ENCODE data around the gene NAPEPLD. TPM values are rescaled to one million over a fixed set of nuclear protein-coding genes. Genes with fewer than 3 reads are reported as not detected.
"Not testable (repeated sequence)": the region's sequence is repeated elsewhere in the genome, so short reads cannot be mapped to it uniquely, and the experiment has no call there.

The NAPEPLD gene
- total RNA-seq, 4 donors from 2014 or later: 1.5 to 8.4 (median 4.7) TPM

DNA sequence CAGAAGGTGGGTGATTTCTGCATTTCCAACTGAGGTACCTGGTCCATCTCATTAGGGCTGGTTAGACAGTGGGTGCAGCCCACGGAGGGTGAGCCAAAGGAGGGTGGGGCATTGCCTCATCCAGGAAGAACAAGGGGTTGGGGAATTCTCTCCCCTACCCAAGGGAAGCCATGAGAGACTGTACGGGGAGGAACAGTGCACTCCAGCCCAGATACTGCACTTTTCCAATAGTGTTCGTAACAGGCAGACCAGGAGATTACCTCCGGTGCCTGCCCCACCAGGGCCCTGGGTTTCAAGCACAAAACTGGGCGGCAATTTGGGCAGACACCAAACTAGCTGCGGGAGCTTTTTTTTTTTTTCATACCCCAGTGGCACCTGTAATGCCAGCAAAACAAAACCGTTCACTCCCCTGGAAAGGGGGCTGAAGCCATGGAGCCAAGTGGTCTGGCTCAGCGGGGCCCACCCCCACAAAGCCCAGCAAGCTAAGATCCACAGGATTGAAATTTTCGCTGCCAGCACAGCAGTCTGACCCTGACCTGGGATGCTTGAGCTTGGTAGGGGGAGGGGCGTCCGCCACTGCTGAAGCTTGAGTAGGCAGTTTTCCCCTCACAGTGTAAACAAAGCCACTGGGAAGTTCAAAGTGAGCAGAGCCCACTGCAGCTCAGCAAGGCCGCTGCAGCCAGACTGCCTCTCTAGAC is 42.7 kb downstream of the NAPEPLD start:
- DNase-seq: no peak
- TF ChIP-seq CTCF (IDR thresholded peaks at IDR 0.05) (no peak), POLR2A (IDR thresholded peaks at IDR 0.05) (no peak)
- H3K27ac ChIP-seq: no peak overlapping the region
- no peaks in the 10 kb centered on the region for H3K27me3 ChIP-seq
- H3K36me3 ChIP-seq: peaks cover 0 to 25% (median 0%) of the 10 kb centered on the region in 3 donors
- H3K9me3 ChIP-seq: no peaks in the 10 kb centered on the region
- peaks cover 0 to 7% (median 0%) of the 10 kb centered on the region in 3 donors for H3K4me1 ChIP-seq
- H3K4me3 ChIP-seq: no peak overlapping the region
- intact Hi-C loops (cut with DNase I): no loop called here
- WGBS, 2 donors: 59 to 79% methylated on average over 5 to 11 of the region's 12 CpGs

DNA sequence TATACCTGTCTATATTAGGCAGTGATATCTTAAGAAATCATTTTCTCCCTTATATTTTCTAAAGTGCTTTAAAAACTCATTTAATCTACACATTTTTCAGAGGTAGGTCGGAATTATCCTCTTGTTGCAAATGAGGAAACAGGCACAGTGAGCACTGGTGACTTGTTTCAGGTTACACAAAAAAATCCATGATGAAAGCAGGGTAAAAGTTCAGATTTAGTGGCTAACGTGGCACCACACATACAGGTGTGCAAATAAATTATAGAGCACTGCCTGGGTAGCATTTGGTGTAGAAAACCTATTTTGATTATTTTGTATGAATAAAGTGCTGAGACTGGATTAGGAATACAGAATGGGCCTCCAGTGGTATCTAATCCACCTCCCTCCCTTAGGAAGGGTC is 47.4 kb downstream of the NAPEPLD start:
- Histone ChIP-seq H3K27me3 (no peaks in the 10 kb centered on the region), H3K27ac (no peak overlapping the region), H3K9me3 (no peaks in the 10 kb centered on the region), H3K36me3 (peaks cover 0 to 60% (median 0%) of the 10 kb centered on the region in 3 donors), H3K4me3 (no peak overlapping the region), H3K4me1 (peaks cover 0 to 4% (median 0%) of the 10 kb centered on the region in 3 donors)
- intact Hi-C loops (cut with DNase I): no loop called here
- 42 to 45% methylated on average over 2 of the region's 2 CpGs for WGBS, 2 donors
- TF ChIP-seq POLR2A (IDR thresholded peaks at IDR 0.05) (no peak), CTCF (IDR thresholded peaks at IDR 0.05) (no peak)
- no peak for DNase-seq

DNA sequence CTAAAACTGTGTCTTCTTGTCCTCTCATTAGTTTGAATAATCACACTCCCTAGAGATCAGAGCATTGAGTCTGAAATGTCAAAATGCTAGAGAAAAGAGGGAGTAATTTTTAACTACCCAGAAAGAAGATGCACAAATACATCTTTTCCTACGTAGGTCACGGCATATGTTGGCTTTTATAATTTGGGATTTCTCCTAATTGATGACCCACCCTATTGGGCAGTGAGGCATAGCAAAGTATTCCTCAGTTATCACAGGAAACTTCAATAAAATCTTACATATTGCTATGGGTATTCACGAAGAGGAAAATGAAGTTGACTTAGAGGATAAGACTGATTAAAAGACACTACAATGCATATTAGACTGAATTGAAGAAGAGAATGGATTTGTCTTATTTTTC is 48.6 kb downstream of the NAPEPLD start:
- Histone ChIP-seq H3K4me1 (no peaks in the 10 kb centered on the region), H3K9me3 (no peaks in the 10 kb centered on the region), H3K27me3 (no peaks in the 10 kb centered on the region), H3K36me3 (peaks cover 0 to 71% (median 0%) of the 10 kb centered on the region in 3 donors), H3K27ac (no peak overlapping the region), H3K4me3 (no peak overlapping the region)
- no peak for TF ChIP-seq POLR2A (IDR thresholded peaks at IDR 0.05)
- TF ChIP-seq CTCF (IDR thresholded peaks at IDR 0.05): no peak
- WGBS, 2 donors: 63% methylated on average over 3 of the region's 3 CpGs
- DNase-seq: no peak
- intact Hi-C loops (cut with DNase I): no loop called here

DNA sequence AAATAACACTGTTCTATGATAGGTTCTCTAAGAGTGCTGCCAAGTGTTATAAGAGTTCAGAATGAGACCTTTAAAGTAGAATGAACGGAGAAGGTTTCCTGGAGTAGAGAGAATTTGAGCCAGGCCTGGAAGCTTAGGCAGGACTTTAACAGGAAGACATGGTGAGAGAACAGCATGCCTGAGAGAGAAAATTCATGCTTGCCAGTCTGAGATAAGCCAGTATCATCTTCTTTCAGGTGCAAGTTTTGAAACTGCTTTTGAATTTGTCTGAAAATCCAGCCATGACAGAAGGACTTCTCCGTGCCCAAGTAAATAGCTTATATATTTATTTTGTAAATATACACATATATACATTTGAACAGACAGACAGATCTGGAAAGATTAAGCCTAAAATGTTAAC is 51.9 kb downstream of the NAPEPLD start:
- intact Hi-C loops (cut with DNase I): no loop called here
- H3K4me3 ChIP-seq: no peak overlapping the region
- H3K9me3 ChIP-seq: no peaks in the 10 kb centered on the region
- H3K27ac ChIP-seq: no peak overlapping the region
- H3K27me3 ChIP-seq: no peaks in the 10 kb centered on the region
- no peak for DNase-seq
- H3K36me3 ChIP-seq: peaks cover 0 to 82% (median 0%) of the 10 kb centered on the region in 3 donors
- H3K4me1 ChIP-seq: peaks cover 0 to 6% (median 0%) of the 10 kb centered on the region in 3 donors
- TF ChIP-seq POLR2A (IDR thresholded peaks at IDR 0.05) (no peak), CTCF (IDR thresholded peaks at IDR 0.05) (no peak)
- 93% methylated on average over 2 of the region's 2 CpGs for WGBS, 2 donors

DNA sequence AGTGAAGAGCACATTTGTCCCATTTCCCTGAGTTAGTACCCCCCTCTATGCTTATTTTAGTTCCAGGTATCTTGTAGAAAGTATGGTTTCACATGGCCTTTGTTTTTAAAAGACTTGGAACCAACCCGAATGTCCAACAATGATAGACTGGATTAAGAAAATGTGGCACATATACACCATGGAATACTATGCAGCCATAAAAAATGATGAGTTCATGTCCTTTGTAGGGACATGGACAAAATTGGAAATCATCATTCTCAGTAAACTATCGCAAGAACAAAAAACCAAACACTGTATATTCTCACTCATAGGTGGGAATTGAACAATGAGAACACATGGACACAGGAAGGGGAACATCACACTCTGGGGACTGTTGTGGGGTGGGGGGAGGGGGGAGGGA is 53.3 kb downstream of the NAPEPLD start:
- WGBS, 2 donors: 100% methylated on average over 1 of the region's 2 CpGs
- H3K4me1 ChIP-seq; H3K27ac ChIP-seq; H3K27me3 ChIP-seq; DNase-seq; H3K9me3 ChIP-seq; H3K4me3 ChIP-seq; intact Hi-C loops (cut with DNase I): not testable (repeated sequence)
- peaks cover 0 to 82% (median 0%) of the 10 kb centered on the region in 3 donors for H3K36me3 ChIP-seq
